Mesendoderm (in vitro differentiated cells): ENCODE results near the gene SCAF4.

Experiments used
- DNase-seq: peaks from one replicate; pipeline ENCODE4 v3.0.0; 2013
- H2AK5ac ChIP-seq: 2 replicates; pipeline ENCODE4 v1.6.1; 2013; ENCODE audit warnings: low read length, inconsistent platforms
- H2BK120ac ChIP-seq: 2 replicates; pipeline ENCODE4 v1.6.1; 2013; ENCODE audit warnings: low read depth, mild to moderate bottlenecking, low read length, moderate library complexity, mixed read lengths
- H2BK15ac ChIP-seq: replicated peaks from 2 replicates; pipeline ENCODE4 v1.6.1; 2013; ENCODE audit warnings: low read depth, mild to moderate bottlenecking, moderate library complexity
- H2BK5ac ChIP-seq: 2 replicates; pipeline ENCODE4 v1.6.1; 2013; ENCODE audit warnings: low read length, inconsistent platforms
- H3K18ac ChIP-seq: 2 replicates; pipeline ENCODE4 v1.6.1; 2013; ENCODE audit warnings: mild to moderate bottlenecking, low read length, mixed read lengths
- H3K23ac ChIP-seq: one replicate; pipeline ENCODE4 v1.6.1; 2013; ENCODE audit warnings: low read length
- H3K27ac ChIP-seq: 2 replicates; pipeline ENCODE4 v1.5.1; 2013; ENCODE audit warnings: low read depth, mild to moderate bottlenecking, inconsistent platforms, low read length, moderate library complexity
- H3K27me3 ChIP-seq: 2 replicates; pipeline ENCODE4 v1.6.1; 2013; ENCODE audit warnings: low read length, control low read depth, mild to moderate bottlenecking, inconsistent platforms; ENCODE audit not compliant: insufficient read depth, poor library complexity
- H3K36me3 ChIP-seq: 2 replicates; pipeline ENCODE4 v1.6.1; 2013; ENCODE audit warnings: low read length, inconsistent platforms; ENCODE audit not compliant: control insufficient read depth, insufficient read depth
- H3K4ac ChIP-seq: one replicate; pipeline ENCODE4 v1.6.1; 2013; ENCODE audit warnings: low read depth, mild to moderate bottlenecking, low read length, moderate library complexity
- H3K4me1 ChIP-seq: 2 replicates; pipeline ENCODE4 v1.6.1; 2013; ENCODE audit warnings: low read depth, low read length, inconsistent platforms; ENCODE audit not compliant: control insufficient read depth
- H3K4me2 ChIP-seq: 2 replicates; pipeline ENCODE4 v1.6.1; 2013; ENCODE audit warnings: low read length
- H3K4me3 ChIP-seq: 2 replicates; pipeline ENCODE4 v1.5.1; 2013; ENCODE audit warnings: mild to moderate bottlenecking, low read length
- H3K56ac ChIP-seq: one replicate; pipeline ENCODE4 v1.6.1; 2013; ENCODE audit warnings: low read length
- H3K79me1 ChIP-seq: 2 replicates; pipeline ENCODE4 v1.6.1; 2013; ENCODE audit warnings: low read length, inconsistent platforms
- H3K79me2 ChIP-seq: 2 replicates; pipeline ENCODE4 v1.6.1; 2013; ENCODE audit warnings: mild to moderate bottlenecking, low read length; ENCODE audit not compliant: control insufficient read depth, insufficient read depth
- H3K9ac ChIP-seq: 2 replicates; pipeline ENCODE4 v1.6.1; 2013; ENCODE audit warnings: low read length, inconsistent platforms
- H4K5ac ChIP-seq: one replicate; pipeline ENCODE4 v1.6.1; 2013; ENCODE audit warnings: low read length
- H4K8ac ChIP-seq: one replicate; pipeline ENCODE4 v1.6.1; 2013; ENCODE audit warnings: low read depth, mild to moderate bottlenecking, control low read depth, low read length, moderate library complexity
- WGBS: extraction: QIAGEN DNeasy Blood & Tissue Kit; methylation state at CpG from one replicate; pipeline ENCODE4 v1.1.7; 2013; ENCODE audit warnings: low lambda C conversion rate, missing lambda C conversion rate; ENCODE audit not compliant: insufficient coverage; ENCODE audit errors: extremely low coverage; 5-methylcytosine and 5-hydroxymethylcytosine counted together

The SCAF4 gene

DNA sequence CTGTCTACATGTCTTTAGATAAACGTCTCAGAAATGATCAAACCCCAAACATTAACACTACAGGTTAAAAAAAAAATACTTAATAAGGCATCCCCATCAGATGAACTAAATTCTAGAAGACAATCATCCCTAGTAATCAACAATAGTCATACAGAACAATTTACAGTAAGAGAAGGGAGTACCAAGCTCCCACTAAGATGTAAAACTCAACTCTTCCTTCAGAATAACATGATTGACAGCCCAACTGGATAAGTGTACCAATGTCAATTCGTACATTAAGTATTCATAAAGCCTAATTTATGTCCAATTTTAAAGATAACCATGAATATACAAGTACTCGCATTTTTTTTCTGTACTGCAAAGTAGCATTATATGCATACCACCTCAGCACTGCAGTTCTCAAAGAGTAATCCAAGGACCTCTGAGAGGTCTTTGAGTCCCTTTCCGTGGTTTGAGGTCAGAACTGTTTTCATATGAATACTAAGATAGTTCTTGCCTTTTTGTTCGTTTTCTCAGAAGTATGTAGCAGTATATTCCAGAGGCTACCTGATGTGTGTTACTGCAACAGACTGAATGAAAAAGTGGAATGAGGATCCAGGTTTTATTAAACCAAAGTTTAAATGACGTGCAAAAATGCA lies 6.6 kb downstream of the SCAF4 start:
- Histone ChIP-seq H2AK5ac (no peak overlapping the region), H3K79me2 (peaks cover 84% of the 10 kb centered on the region), H3K4ac (no peak overlapping the region), H2BK120ac (no peak overlapping the region), H4K5ac (no peak overlapping the region), H4K8ac (no peak overlapping the region), H2BK5ac (no peak overlapping the region), H3K4me1 (peaks cover 8% of the 10 kb centered on the region), H3K4me2 (no peak overlapping the region), H3K23ac (no peak overlapping the region), H3K79me1 (peaks cover 8% of the 10 kb centered on the region), H3K27me3 (no peaks in the 10 kb centered on the region), H2BK15ac (no peak overlapping the region), H3K36me3 (no peaks in the 10 kb centered on the region), H3K18ac (no peak overlapping the region), H3K27ac (no peak overlapping the region), H3K9ac (no peak overlapping the region), H3K56ac (no peak overlapping the region), H3K4me3 (no peak overlapping the region)
- DNase-seq = no peak
- WGBS = no CpG with 5 or more reads among the region's 6 CpGs

- no peak for DNase-seq
- H2AK5ac ChIP-seq = no peak overlapping the region
- no peak overlapping the region for H3K56ac ChIP-seq
- H3K18ac ChIP-seq = no peak overlapping the region
- H3K27me3 ChIP-seq = no peaks in the 10 kb centered on the region
- no peak overlapping the region for H3K4ac ChIP-seq
- no peak overlapping the region for H4K5ac ChIP-seq
- no peak overlapping the region for H2BK5ac ChIP-seq
- no peak overlapping the region for H3K4me2 ChIP-seq
- no peak overlapping the region for H4K8ac ChIP-seq
- H3K79me1 ChIP-seq = peaks cover 11% of the 10 kb centered on the region
- no peak overlapping the region for H3K9ac ChIP-seq
- no peak overlapping the region for H3K27ac ChIP-seq
- H3K23ac ChIP-seq = no peak overlapping the region
- peaks cover 8% of the 10 kb centered on the region for H3K4me1 ChIP-seq
- no peaks in the 10 kb centered on the region for H3K36me3 ChIP-seq
- H2BK15ac ChIP-seq = no peak overlapping the region
- H3K79me2 ChIP-seq = peaks cover 84% of the 10 kb centered on the region
- H2BK120ac ChIP-seq = no peak overlapping the region
- WGBS = no CpG with 5 or more reads among the region's 4 CpGs
- H3K4me3 ChIP-seq = no peak overlapping the region
Observed at GRCh38 chr21:31724552-31724951, 7.4 kb downstream of the SCAF4 start.

DNA sequence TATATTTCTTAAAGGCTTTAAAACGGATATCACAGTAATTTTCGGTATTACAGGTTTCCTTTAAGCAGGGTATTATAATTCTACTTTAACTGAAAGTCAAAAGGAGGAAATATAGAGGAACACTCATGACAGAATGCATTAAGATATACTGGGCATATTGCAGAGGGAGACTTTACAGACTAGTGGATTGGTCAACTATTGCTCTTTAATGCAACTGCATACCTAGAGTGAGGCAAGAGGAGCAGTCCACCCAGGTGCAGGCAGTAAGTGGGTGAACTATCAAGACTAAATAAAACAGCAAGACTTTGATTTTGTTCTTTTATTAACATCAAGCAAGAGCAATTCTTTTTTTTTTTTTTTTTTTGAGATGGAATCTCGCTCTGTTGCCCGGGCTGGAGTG lies 10.5 kb downstream of the SCAF4 start:
- H3K4ac ChIP-seq = no peak overlapping the region
- H4K5ac ChIP-seq = no peak overlapping the region
- no CpG with 5 or more reads among the region's 4 CpGs for WGBS
- no peak overlapping the region for H3K4me2 ChIP-seq
- H2BK5ac ChIP-seq = no peak overlapping the region
- H3K18ac ChIP-seq = no peak overlapping the region
- H3K79me1 ChIP-seq = peaks cover 5% of the 10 kb centered on the region
- no peaks in the 10 kb centered on the region for H3K36me3 ChIP-seq
- H2BK15ac ChIP-seq = no peak overlapping the region
- H3K23ac ChIP-seq = no peak overlapping the region
- no peak for DNase-seq
- no peak overlapping the region for H2AK5ac ChIP-seq
- H3K4me1 ChIP-seq = no peaks in the 10 kb centered on the region
- H3K27me3 ChIP-seq = no peaks in the 10 kb centered on the region
- H2BK120ac ChIP-seq = no peak overlapping the region
- no peak overlapping the region for H4K8ac ChIP-seq
- no peak overlapping the region for H3K9ac ChIP-seq
- peaks cover 70% of the 10 kb centered on the region for H3K79me2 ChIP-seq
- no peak overlapping the region for H3K4me3 ChIP-seq
- H3K56ac ChIP-seq = no peak overlapping the region
- H3K27ac ChIP-seq = no peak overlapping the region

- Histone ChIP-seq H3K56ac (no peak overlapping the region), H3K4me1 (no peaks in the 10 kb centered on the region), H2BK120ac (no peak overlapping the region), H4K8ac (no peak overlapping the region), H3K18ac (no peak overlapping the region), H3K79me2 (peaks cover 67% of the 10 kb centered on the region), H3K4me3 (no peak overlapping the region), H2BK5ac (no peak overlapping the region), H2AK5ac (no peak overlapping the region), H3K9ac (no peak overlapping the region), H3K27ac (no peak overlapping the region), H3K4me2 (no peak overlapping the region), H3K27me3 (no peaks in the 10 kb centered on the region), H3K4ac (no peak overlapping the region), H4K5ac (no peak overlapping the region), H3K79me1 (peaks cover 5% of the 10 kb centered on the region), H3K23ac (no peak overlapping the region), H2BK15ac (no peak overlapping the region), H3K36me3 (no peaks in the 10 kb centered on the region)
- DNase-seq = no peak
- no CpG with 5 or more reads among the region's 3 CpGs for WGBS
Observed at GRCh38 chr21:31720739-31721138, 11.2 kb downstream of the SCAF4 start.

DNA sequence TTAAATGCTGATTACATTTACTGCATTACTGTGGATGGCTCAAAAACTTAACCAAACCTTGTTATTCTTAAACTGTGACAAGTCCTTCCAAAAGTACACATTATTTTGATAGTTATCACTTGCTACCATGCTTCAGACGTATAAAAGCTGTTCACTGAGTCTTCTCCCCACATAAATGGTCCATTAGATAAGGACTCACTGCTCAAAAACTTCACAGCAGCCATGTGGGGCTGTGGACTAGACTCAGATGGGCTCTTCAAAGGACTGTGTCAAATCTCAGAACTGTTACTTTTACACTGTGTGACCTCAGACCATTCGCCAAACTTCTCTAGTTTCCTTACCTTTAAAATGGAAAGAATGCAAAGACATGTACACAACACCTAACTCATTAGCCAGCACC lies 11.6 kb downstream of the SCAF4 start:
- Histone ChIP-seq H2BK120ac (no peak overlapping the region), H3K36me3 (no peaks in the 10 kb centered on the region), H3K27me3 (no peaks in the 10 kb centered on the region), H4K5ac (no peak overlapping the region), H2BK5ac (no peak overlapping the region), H3K79me1 (peaks cover 5% of the 10 kb centered on the region), H3K4ac (no peak overlapping the region), H3K4me1 (no peaks in the 10 kb centered on the region), H3K18ac (no peak overlapping the region), H3K79me2 (peaks cover 64% of the 10 kb centered on the region), H2AK5ac (no peak overlapping the region), H3K23ac (no peak overlapping the region), H2BK15ac (no peak overlapping the region), H3K9ac (no peak overlapping the region), H4K8ac (no peak overlapping the region), H3K27ac (no peak overlapping the region), H3K56ac (no peak overlapping the region), H3K4me2 (no peak overlapping the region), H3K4me3 (no peak overlapping the region)
- WGBS = no CpG with 5 or more reads among the region's 2 CpGs
- no peak for DNase-seq

DNA sequence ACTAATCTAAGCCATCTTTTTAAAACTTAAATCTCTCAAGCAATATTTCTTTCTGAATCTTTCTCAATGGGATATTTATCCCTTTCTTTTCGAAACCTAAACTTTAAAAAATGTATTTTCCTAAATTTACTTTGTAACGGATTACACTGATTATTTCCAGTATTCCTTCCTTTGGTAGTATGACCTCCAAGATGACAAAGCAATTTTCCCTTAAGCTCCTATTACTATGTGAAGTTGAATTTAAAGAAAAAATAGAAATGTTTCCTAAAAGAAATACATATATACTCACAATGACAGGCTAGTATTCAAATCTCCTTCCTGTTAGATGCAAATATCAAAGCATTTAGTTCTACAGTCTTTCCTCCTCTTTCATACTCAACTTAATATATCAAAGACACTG lies 15.8 kb downstream of the SCAF4 start:
- no peak overlapping the region for H3K18ac ChIP-seq
- H4K5ac ChIP-seq = no peak overlapping the region
- no peak overlapping the region for H3K4me3 ChIP-seq
- no peak overlapping the region for H2BK5ac ChIP-seq
- no peak overlapping the region for H3K56ac ChIP-seq
- H2AK5ac ChIP-seq = no peak overlapping the region
- H3K4me1 ChIP-seq = peaks cover 5% of the 10 kb centered on the region
- H3K79me1 ChIP-seq = peaks cover 3% of the 10 kb centered on the region
- H3K23ac ChIP-seq = no peak overlapping the region
- H3K4me2 ChIP-seq = no peak overlapping the region
- no peak for DNase-seq
- H3K9ac ChIP-seq = no peak overlapping the region
- no peak overlapping the region for H3K4ac ChIP-seq
- WGBS = 100% methylated on average over 2 of the region's 2 CpGs
- H3K79me2 ChIP-seq = peaks cover 50% of the 10 kb centered on the region
- H3K27me3 ChIP-seq = no peaks in the 10 kb centered on the region
- no peak overlapping the region for H3K27ac ChIP-seq
- no peak overlapping the region for H2BK120ac ChIP-seq
- H4K8ac ChIP-seq = no peak overlapping the region
- no peaks in the 10 kb centered on the region for H3K36me3 ChIP-seq
- H2BK15ac ChIP-seq = no peak overlapping the region
